ENCODE data around the gene NFU1.
"Not testable (repeated sequence)": the region's sequence is repeated elsewhere in the genome, so short reads cannot be mapped to it uniquely, and the experiment has no call there.

DNA sequence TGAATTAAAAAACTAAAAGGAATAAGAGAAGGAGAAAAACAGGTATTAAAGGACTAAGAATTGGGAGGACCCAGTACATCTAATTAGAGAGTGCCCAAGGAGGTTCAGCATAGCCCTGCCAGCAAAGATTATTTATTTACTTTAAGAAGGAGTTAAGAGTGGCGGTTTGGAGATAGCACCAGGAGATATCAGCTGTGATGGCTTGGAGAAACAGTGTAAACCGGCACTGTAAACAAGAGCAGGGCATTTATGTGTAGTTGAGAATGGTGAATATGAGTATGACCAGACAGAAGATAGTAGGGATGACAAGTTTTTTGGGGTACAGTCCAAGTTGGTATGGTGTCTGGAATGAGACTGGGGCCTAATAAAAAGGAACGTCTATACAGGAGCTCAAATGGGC lies 6.4 kb upstream of the NFU1 start:
- TF ChIP-seq, protein P1, sequence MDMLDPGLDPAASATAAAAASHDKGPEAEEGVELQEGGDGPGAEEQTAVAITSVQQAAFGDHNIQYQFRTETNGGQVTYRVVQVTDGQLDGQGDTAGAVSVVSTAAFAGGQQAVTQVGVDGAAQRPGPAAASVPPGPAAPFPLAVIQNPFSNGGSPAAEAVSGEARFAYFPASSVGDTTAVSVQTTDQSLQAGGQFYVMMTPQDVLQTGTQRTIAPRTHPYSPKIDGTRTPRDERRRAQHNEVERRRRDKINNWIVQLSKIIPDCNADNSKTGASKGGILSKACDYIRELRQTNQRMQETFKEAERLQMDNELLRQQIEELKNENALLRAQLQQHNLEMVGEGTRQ (IDR thresholded peaks at IDR 0.05; ENCODE audit: low read depth, low read length): not testable (repeated sequence)
- TF ChIP-seq, protein P1 (CRISPR knock-in tag; IDR thresholded peaks at IDR 0.05; ENCODE audit: borderline replicate concordance): not testable (repeated sequence)
- TF ChIP-seq HOXA7 (CRISPR knock-in tag; IDR thresholded peaks at IDR 0.05); YY1 (IDR thresholded peaks at IDR 0.05; ENCODE audit: insufficient read depth, insufficient replicate concordance, low read depth, low read length); MTA3 (CRISPR knock-in tag; IDR thresholded peaks at IDR 0.05); NFATC3 (CRISPR knock-in tag; IDR thresholded peaks at IDR 0.05); NR2C2 (CRISPR knock-in tag; IDR thresholded peaks at IDR 0.05; ENCODE audit: borderline replicate concordance); SOX6 (IDR thresholded peaks at IDR 0.05); SOX6 (CRISPR knock-in tag; IDR thresholded peaks at IDR 0.05); ZNF121 (CRISPR knock-in tag; IDR thresholded peaks at IDR 0.05): not testable (repeated sequence)
- TF ChIP-seq, protein P2, sequence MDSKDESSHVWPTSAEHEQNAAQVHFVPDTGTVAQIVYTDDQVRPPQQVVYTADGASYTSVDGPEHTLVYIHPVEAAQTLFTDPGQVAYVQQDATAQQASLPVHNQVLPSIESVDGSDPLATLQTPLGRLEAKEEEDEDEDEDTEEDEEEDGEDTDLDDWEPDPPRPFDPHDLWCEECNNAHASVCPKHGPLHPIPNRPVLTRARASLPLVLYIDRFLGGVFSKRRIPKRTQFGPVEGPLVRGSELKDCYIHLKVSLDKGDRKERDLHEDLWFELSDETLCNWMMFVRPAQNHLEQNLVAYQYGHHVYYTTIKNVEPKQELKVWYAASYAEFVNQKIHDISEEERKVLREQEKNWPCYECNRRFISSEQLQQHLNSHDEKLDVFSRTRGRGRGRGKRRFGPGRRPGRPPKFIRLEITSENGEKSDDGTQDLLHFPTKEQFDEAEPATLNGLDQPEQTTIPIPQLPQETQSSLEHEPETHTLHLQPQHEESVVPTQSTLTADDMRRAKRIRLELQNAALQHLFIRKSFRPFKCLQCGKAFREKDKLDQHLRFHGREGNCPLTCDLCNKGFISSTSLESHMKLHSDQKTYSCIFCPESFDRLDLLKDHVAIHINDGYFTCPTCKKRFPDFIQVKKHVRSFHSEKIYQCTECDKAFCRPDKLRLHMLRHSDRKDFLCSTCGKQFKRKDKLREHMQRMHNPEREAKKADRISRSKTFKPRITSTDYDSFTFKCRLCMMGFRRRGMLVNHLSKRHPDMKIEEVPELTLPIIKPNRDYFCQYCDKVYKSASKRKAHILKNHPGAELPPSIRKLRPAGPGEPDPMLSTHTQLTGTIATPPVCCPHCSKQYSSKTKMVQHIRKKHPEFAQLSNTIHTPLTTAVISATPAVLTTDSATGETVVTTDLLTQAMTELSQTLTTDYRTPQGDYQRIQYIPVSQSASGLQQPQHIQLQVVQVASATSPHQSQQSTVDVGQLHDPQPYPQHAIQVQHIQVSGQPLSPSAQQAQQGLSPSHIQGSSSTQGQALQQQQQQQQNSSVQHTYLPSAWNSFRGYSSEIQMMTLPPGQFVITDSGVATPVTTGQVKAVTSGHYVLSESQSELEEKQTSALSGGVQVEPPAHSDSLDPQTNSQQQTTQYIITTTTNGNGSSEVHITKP (CRISPR knock-in tag; IDR thresholded peaks at IDR 0.05; ENCODE audit: low read depth): not testable (repeated sequence)
- TF ChIP-seq, protein P3, sequence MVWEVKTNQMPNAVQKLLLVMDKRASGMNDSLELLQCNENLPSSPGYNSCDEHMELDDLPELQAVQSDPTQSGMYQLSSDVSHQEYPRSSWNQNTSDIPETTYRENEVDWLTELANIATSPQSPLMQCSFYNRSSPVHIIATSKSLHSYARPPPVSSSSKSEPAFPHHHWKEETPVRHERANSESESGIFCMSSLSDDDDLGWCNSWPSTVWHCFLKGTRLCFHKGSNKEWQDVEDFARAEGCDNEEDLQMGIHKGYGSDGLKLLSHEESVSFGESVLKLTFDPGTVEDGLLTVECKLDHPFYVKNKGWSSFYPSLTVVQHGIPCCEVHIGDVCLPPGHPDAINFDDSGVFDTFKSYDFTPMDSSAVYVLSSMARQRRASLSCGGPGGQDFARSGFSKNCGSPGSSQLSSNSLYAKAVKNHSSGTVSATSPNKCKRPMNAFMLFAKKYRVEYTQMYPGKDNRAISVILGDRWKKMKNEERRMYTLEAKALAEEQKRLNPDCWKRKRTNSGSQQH (CRISPR knock-in tag; IDR thresholded peaks at IDR 0.05; ENCODE audit: low read depth): not testable (repeated sequence)
- TF ChIP-seq, protein P4, sequence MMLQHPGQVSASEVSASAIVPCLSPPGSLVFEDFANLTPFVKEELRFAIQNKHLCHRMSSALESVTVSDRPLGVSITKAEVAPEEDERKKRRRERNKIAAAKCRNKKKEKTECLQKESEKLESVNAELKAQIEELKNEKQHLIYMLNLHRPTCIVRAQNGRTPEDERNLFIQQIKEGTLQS (CRISPR knock-in tag; IDR thresholded peaks at IDR 0.05): not testable (repeated sequence)
- TF ChIP-seq, protein P5, sequence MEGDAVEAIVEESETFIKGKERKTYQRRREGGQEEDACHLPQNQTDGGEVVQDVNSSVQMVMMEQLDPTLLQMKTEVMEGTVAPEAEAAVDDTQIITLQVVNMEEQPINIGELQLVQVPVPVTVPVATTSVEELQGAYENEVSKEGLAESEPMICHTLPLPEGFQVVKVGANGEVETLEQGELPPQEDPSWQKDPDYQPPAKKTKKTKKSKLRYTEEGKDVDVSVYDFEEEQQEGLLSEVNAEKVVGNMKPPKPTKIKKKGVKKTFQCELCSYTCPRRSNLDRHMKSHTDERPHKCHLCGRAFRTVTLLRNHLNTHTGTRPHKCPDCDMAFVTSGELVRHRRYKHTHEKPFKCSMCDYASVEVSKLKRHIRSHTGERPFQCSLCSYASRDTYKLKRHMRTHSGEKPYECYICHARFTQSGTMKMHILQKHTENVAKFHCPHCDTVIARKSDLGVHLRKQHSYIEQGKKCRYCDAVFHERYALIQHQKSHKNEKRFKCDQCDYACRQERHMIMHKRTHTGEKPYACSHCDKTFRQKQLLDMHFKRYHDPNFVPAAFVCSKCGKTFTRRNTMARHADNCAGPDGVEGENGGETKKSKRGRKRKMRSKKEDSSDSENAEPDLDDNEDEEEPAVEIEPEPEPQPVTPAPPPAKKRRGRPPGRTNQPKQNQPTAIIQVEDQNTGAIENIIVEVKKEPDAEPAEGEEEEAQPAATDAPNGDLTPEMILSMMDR (CRISPR knock-in tag; IDR thresholded peaks at IDR 0.05): not testable (repeated sequence)

All from HepG2 (cell line).